Stimulated activated CD8-positive, alpha-beta memory T cell treated with anti-CD3 and anti-CD28 coated beads, Interleukin-4, amount 100 ng/mL, for 4 hours (primary cell): ENCODE results near the gene KARS1.

Source experiments
- DNase-seq, 2 donors: peaks; one replicate each; pipeline ENCODE4 v3.0.0-alpha.2; 2020; ENCODE audit warnings: low read depth in 2 of 2, low spot score in 1 of 2

The KARS1 gene

GRCh38 chr16:75588716-75589115 lies 58.7 kb downstream of the KARS1 start:
- DNase-seq = no peak

- no peak for DNase-seq
Measured at GRCh38 chr16:75584108-75584507, 63.4 kb downstream of the KARS1 start.

- DNase-seq = no peak
Measured at GRCh38 chr16:75579281-75579834, 68.1 kb downstream of the KARS1 start.

GRCh38 chr16:75578725-75579124 lies 68.7 kb downstream of the KARS1 start:
- DNase-seq = no peak

- DNase-seq = no peak
Measured at GRCh38 chr16:75578212-75578611, 69.3 kb downstream of the KARS1 start.
